GM12878 (cell line): Measurements from ENCODE around the gene RSAD2. TPM values are rescaled to one million over a fixed set of nuclear protein-coding genes. Genes with fewer than 3 reads are reported as not detected.

Experiments
- EZH2 ChIP-seq: IDR thresholded peaks from 2 replicates; pipeline ENCODE4 v1.6.1; 2012; ENCODE audit warnings: low read depth, mild to moderate bottlenecking, control low read depth, inconsistent platforms, low read length, borderline replicate concordance; ENCODE audit not compliant: control insufficient read depth
- FOS ChIP-seq: IDR thresholded peaks from 3 replicates; pipeline ENCODE4 v1.6.1; 2011; ENCODE audit warnings: borderline replicate concordance; ENCODE audit not compliant: insufficient read length; ENCODE audit errors: extremely low read depth
- HDAC6 ChIP-seq: fragments of 200-600 bp; sonication (generic); IDR thresholded peaks from one replicate; pipeline ENCODE4 v1.8.0; 2017; ENCODE audit warnings: antibody characterized with exemption; ENCODE audit not compliant: unreplicated experiment
- IKZF2 ChIP-seq, 2 experiments: fragments of 450-650 bp; IDR thresholded peaks; 2 replicates each; pipeline ENCODE4 v1.6.1; 2017; ENCODE audit warnings: mild to moderate bottlenecking in 2 of 2, moderate library complexity in 2 of 2
- NFXL1 ChIP-seq: fragments of 450-650 bp; IDR thresholded peaks from 2 replicates; pipeline ENCODE4 v1.6.1; 2017; ENCODE audit warnings: antibody characterized with exemption, mild to moderate bottlenecking, borderline replicate concordance
- NR2F1 ChIP-seq: fragments of 450-650 bp; conservative IDR thresholded peaks from 2 replicates; pipeline ENCODE4 v1.6.1; 2017; ENCODE audit warnings: mild to moderate bottlenecking
- PAX5 ChIP-seq: IDR thresholded peaks from 2 replicates; pipeline ENCODE4 v1.6.1; 2011; ENCODE audit warnings: low read depth, low read length, borderline replicate concordance
- POLR2AphosphoS2 ChIP-seq: IDR thresholded peaks from 2 replicates; pipeline ENCODE4 v1.6.1; 2011; ENCODE audit warnings: low read depth, mild to moderate bottlenecking, low read length, improper control_type of control experiment, moderate library complexity
- POLR2AphosphoS5 ChIP-seq: IDR thresholded peaks from 2 replicates; pipeline ENCODE4 v1.6.1; 2011; ENCODE audit warnings: mild to moderate bottlenecking, low read length, inconsistent platforms
- POU2F2 ChIP-seq: IDR thresholded peaks from 3 replicates; pipeline ENCODE4 v1.6.1; 2011; ENCODE audit warnings: low read depth, mild to moderate bottlenecking, low read length, borderline replicate concordance
- RAD51 ChIP-seq: fragments of 450-650 bp; IDR thresholded peaks from 2 replicates; pipeline ENCODE4 v1.6.1; 2016; ENCODE audit warnings: moderate library complexity, mild to moderate bottlenecking, inconsistent platforms
- RB1 ChIP-seq: fragments of 450-650 bp; formaldehyde crosslinking; IDR thresholded peaks from 2 replicates; pipeline ENCODE4 v1.6.1; 2017; ENCODE audit warnings: mild to moderate bottlenecking, borderline replicate concordance
- RBBP5 ChIP-seq: fragments of 200-600 bp; sonication (generic); conservative IDR thresholded peaks from 2 replicates; pipeline ENCODE4 v1.6.1; 2016
- RELA ChIP-seq: fragments of 450-650 bp; IDR thresholded peaks from 2 replicates; pipeline ENCODE4 v1.8.0; 2014; ENCODE audit warnings: borderline replicate concordance; ENCODE audit not compliant: partially characterized antibody
- SIX5 ChIP-seq: IDR thresholded peaks from 2 replicates; pipeline ENCODE4 v1.6.1; 2011; ENCODE audit warnings: mild to moderate bottlenecking, low read depth, low read length, moderate library complexity; ENCODE audit not compliant: severe bottlenecking
- SMARCA5 ChIP-seq: fragments of 450-650 bp; IDR thresholded peaks from 2 replicates; pipeline ENCODE4 v1.6.1; 2017; ENCODE audit warnings: mild to moderate bottlenecking
- SPI1 ChIP-seq: IDR thresholded peaks from 2 replicates; pipeline ENCODE4 v1.6.1; 2011; ENCODE audit warnings: low read depth, mild to moderate bottlenecking, low read length, moderate library complexity, borderline replicate concordance; ENCODE audit not compliant: insufficient read depth
- SREBF1 ChIP-seq: IDR thresholded peaks from 2 replicates; pipeline ENCODE4 v1.6.1; 2012; ENCODE audit warnings: mild to moderate bottlenecking, low read length
- WRNIP1 ChIP-seq: IDR thresholded peaks from 2 replicates; pipeline ENCODE4 v1.6.1; 2011; ENCODE audit warnings: low read depth, low read length, improper control_type of control experiment, borderline replicate concordance
- polyA plus RNA-seq, 11 experiments: library from polyadenylated mRNA; depleted of rRNA in 4 of 11; unstranded in 6 of 11; stranded (reverse) in 5 of 11; fragments of >200 nt; fragmentation: Nextera tagmentation in 4 of 11; fragmentation: Illumina TruSeq in 1 of 11; extraction: Ambion mirVana in 4 of 11; extraction: Trizol in 1 of 11; gene quantifications; 1 replicate in 1 of 11; 2 replicates in 10 of 11; pipeline versions ENCODE4 v1.2.1 to v1.2.3, GENCODE V29; 2011 to 2016; ENCODE audit warnings: inconsistent platforms in 2 of 11, missing spikeins in 2 of 11, low read depth in 1 of 11
- total RNA-seq, 4 experiments: library from RNA; depleted of rRNA in 3 of 4; stranded (reverse); fragments of >200 nt in 3 of 4; fragmentation: Illumina TruSeq in 1 of 4; extraction: Trizol in 1 of 4; gene quantifications; 2 replicates each; pipeline versions ENCODE4 v1.2.1 to v1.2.3, GENCODE V29; 2013 to 2021
- TF ChIP-seq, protein P1 (sequence below): fragments of 450-650 bp; IDR thresholded peaks from 2 replicates; pipeline ENCODE4 v1.6.1; 2017; ENCODE audit warnings: low read depth, mild to moderate bottlenecking, moderate library complexity
- TF ChIP-seq, protein P2 (sequence below): fragments of 450-650 bp; IDR thresholded peaks from 2 replicates; pipeline ENCODE4 v1.6.1; 2017; ENCODE audit warnings: mild to moderate bottlenecking
- TF ChIP-seq, protein P3 (sequence below): IDR thresholded peaks from 2 replicates; pipeline ENCODE4 v1.6.1; 2012; ENCODE audit warnings: low read depth, low read length, improper control_type of control experiment
- TF ChIP-seq, protein P4 (sequence below): IDR thresholded peaks from 2 replicates; pipeline ENCODE4 v1.6.1; 2011; ENCODE audit warnings: low read depth, mild to moderate bottlenecking, low read length, moderate library complexity, borderline replicate concordance; ENCODE audit errors: extremely low read depth
- TF ChIP-seq, protein P5 (sequence below): fragments of 450-650 bp; IDR thresholded peaks from 2 replicates; pipeline ENCODE4 v1.6.1; 2016; ENCODE audit warnings: mild to moderate bottlenecking

Gene RSAD2
- total and polyA plus RNA-seq, 10 of the 15 experiments (the other 5 are each of a cell fraction or from before 2014, with no cell fraction given), result 0.24 to 0.90 (median 0.69) TPM

DNA sequence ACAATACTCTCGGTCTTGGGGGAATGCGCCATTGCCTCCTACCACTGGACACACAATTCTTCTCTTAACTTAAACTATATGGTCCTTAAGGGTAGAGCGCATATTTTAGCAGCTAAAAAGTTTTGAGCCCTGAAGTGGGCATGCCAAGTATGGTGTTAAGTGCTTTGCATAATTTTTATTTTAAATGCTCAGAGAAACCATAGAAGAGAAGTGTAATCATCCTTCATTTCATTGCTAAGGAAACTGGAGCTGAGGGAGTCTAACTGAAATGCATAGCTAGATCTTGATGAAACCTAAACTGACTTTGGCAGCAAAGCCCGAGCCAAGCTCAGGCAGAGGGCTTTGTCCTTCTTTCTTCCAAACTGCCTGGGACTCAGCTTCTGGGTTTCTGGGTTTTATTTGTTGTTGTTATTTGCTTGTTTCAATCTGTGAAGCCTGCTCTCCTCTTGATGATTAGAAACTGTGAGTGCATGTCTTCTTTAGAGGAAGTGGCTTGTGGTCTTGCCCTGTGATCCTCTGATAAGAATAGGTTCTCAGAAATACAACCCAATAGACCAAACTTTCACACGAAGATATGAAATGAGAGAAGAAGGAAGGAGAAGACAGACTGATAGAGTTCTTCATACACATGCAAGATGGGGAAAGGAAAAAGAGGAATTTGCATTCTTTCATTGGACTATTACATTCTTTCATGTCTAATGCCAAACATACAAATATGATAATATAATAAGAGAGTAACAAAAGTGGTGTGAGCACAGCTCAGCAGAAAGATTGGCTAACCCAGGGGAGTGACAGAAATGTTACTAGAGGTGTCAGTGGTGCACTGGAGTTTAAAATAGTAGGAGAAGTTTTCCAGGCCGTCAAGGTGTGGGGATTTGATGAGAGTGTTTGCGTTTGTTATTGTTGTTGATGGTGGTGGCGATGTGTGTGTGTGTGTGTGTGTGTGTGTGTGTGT lies 32.1 kb downstream of the RSAD2 start (continued):
- TF ChIP-seq, protein P1, sequence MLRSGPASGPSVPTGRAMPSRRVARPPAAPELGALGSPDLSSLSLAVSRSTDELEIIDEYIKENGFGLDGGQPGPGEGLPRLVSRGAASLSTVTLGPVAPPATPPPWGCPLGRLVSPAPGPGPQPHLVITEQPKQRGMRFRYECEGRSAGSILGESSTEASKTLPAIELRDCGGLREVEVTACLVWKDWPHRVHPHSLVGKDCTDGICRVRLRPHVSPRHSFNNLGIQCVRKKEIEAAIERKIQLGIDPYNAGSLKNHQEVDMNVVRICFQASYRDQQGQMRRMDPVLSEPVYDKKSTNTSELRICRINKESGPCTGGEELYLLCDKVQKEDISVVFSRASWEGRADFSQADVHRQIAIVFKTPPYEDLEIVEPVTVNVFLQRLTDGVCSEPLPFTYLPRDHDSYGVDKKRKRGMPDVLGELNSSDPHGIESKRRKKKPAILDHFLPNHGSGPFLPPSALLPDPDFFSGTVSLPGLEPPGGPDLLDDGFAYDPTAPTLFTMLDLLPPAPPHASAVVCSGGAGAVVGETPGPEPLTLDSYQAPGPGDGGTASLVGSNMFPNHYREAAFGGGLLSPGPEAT, result peak; percentile 81
- TF ChIP-seq WRNIP1 (no peak), FOS (no peak), IKZF2 (IDR thresholded peaks at IDR 0.05) (peak; percentile 88 to 91), EZH2 (no peak), RB1 (no peak), POU2F2 (peak; percentile 13; the same call in 1 of the 3 replicates), NFXL1 (no peak), POLR2AphosphoS2 (peak; percentile 42; the same call in 1 of the 2 replicates), POLR2AphosphoS5 (peak; percentile 35; the same call in 1 of the 2 replicates), SPI1 (peak; percentile 88), SMARCA5 (0 out of 2 replicates have a peak, but pooled peaks have one; percentile 50), PAX5 (peak; percentile 61; the same call in 1 of the 2 replicates), RAD51 (no peak), RBBP5 (peak; percentile 96; the same call in 1 of the 2 replicates), RELA (no peak), SIX5 (no peak), SREBF1 (no peak), HDAC6 (no peak), NR2F1 (peak; percentile 88)
- TF ChIP-seq, protein P2, sequence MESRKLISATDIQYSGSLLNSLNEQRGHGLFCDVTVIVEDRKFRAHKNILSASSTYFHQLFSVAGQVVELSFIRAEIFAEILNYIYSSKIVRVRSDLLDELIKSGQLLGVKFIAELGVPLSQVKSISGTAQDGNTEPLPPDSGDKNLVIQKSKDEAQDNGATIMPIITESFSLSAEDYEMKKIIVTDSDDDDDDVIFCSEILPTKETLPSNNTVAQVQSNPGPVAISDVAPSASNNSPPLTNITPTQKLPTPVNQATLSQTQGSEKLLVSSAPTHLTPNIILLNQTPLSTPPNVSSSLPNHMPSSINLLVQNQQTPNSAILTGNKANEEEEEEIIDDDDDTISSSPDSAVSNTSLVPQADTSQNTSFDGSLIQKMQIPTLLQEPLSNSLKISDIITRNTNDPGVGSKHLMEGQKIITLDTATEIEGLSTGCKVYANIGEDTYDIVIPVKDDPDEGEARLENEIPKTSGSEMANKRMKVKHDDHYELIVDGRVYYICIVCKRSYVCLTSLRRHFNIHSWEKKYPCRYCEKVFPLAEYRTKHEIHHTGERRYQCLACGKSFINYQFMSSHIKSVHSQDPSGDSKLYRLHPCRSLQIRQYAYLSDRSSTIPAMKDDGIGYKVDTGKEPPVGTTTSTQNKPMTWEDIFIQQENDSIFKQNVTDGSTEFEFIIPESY, result no peak
- TF ChIP-seq, protein P3, sequence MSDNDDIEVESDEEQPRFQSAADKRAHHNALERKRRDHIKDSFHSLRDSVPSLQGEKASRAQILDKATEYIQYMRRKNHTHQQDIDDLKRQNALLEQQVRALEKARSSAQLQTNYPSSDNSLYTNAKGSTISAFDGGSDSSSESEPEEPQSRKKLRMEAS, result peak; percentile 41; the same call in 1 of the 2 replicates
- TF ChIP-seq, protein P4, sequence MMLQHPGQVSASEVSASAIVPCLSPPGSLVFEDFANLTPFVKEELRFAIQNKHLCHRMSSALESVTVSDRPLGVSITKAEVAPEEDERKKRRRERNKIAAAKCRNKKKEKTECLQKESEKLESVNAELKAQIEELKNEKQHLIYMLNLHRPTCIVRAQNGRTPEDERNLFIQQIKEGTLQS, result no peak
- TF ChIP-seq, protein P5, sequence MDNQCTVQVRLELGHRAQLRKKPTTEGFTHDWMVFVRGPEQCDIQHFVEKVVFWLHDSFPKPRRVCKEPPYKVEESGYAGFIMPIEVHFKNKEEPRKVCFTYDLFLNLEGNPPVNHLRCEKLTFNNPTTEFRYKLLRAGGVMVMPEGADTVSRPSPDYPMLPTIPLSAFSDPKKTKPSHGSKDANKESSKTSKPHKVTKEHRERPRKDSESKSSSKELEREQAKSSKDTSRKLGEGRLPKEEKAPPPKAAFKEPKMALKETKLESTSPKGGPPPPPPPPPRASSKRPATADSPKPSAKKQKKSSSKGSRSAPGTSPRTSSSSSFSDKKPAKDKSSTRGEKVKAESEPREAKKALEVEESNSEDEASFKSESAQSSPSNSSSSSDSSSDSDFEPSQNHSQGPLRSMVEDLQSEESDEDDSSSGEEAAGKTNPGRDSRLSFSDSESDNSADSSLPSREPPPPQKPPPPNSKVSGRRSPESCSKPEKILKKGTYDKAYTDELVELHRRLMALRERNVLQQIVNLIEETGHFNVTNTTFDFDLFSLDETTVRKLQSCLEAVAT, result peak; percentile 88
